ENCODE data around the gene APBB1IP.
"Not testable (repeated sequence)": the region's sequence is repeated elsewhere in the genome, so short reads cannot be mapped to it uniquely, and the experiment has no call there.

Gene APBB1IP

DNA sequence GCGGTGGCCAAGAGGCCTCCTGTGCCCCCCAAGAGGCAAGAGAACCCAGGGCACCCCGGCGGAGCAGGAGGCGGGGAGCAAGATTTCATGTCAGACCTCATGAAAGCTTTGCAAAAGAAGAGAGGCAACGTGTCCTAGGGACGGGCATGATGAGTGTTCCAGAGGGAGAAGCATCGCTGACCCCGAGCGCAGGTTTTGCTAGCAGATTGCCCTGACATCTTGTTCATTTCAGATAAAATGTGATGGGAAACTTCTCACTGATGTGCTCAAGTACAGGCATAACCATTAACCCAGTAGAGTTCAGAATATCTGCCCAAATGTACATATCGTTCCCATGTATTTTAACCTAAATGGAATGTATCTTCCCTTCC is 129.2 kb downstream of the APBB1IP start:
- DNase-seq = no peak

DNA sequence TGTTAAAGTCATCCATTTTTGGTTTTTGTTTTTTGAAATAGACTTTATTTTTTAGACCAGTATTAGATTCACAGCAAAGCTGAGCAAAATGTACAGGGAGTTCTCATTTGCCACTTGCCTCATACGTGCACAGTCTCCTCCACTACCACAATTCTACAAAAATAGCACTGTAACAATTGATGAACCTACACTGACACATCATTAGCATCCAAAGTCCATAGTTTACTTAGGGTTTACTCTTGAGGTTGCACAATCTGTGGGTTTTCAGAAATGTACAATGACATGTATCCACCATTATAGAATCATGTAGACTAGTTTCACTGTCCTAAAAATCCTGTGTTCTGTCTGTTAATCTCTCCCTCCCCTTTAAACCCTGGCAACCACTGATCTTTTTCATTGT is 133.5 kb downstream of the APBB1IP start:
- no peak for DNase-seq

DNA sequence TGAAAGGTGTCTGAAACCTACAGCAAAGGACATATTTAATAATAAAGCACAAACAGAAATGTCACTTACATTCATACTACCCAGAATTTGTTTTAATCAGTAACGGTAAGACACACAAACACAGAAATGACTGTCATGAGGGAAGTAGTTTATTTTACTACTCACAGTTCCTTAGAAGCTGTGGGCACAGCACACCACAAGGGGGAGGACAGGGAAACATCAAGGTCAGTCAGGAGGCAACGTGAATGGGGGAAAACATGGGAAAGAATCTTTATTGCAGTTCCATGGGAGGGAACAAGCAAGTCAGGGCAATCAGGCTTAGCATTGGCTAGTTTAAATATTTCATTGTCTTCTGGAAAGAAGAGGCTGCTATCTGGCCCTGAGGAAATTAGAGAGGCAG is 135.5 kb downstream of the APBB1IP start:
- no peak for DNase-seq

DNA sequence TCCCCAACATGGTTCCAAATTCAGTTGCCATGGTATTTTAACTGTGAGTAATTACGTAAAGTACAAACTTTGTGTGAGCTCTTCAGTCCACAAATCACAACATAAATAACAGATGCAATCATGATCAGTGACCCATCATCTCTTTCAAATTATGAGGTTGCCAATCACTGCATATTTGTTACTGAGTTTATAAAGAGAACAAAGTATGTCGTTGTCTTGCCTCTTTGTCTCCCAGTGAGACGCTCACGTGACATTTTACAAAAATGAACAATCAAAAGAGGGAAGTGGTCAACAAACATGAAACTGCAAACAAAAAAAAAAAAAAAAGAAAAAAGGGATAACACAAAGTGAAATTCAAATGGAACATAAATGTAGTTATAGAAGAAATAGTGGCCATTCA is 136.6 kb downstream of the APBB1IP start:
- DNase-seq = no peak

DNA sequence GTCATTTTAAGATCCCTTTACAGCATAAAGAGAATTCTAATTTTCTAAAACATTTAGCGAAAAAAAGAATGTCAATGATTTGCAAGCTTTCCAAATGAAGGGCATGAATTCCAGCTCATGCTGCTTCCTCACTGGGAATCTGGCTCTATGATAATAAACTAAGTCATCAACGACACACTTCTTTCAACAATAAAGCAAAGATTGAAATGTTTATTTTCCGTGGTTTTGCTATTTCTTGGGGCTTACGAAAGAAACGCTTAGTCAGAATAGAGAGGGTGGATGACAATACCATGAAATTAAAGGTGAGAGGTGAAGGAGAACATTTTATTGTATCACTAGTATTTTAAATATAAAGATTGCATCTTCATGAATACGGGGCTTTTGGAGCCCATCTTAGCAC is 140.2 kb downstream of the APBB1IP start:
- DNase-seq = not testable (repeated sequence)

DNA sequence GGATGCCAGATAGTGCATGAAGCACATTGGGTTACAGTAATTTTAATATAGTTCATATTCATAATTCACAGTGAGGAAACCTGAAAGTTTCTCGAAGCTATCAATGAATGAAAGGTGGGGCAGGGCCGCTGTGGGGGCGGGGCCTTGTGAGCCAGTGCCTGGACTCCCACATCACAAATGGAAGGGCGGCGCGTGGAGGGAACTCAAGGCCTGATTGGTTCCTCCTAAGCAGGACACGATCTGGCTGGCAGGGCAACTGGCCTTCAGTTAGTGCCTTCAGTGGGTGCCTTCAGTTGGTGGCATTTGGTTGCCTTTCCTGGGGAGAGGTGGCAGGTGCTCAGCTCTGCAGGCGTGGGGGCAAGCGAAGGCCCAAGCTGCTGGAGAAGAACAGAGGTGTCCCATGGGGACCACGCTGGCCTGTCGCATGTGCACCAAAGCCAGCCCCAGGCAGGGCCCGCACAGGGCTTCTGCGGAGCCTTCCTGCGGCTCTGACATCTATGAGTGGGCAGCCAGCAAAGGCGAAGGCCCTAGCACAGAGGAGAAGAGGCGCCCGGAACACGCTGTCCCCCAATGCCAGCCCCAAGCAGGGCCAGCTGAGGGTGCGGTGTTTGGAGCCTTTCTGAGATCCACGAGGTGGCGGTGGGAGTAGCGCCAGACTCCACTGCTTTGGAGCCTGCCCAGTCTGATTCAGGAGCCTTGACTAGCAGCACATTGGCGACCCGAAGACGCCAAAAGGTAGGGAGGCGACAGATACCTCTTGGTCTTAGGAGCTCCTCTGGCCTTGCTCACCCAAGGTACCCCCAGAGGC is 141.3 kb downstream of the APBB1IP start:
- no peak for DNase-seq

DNA sequence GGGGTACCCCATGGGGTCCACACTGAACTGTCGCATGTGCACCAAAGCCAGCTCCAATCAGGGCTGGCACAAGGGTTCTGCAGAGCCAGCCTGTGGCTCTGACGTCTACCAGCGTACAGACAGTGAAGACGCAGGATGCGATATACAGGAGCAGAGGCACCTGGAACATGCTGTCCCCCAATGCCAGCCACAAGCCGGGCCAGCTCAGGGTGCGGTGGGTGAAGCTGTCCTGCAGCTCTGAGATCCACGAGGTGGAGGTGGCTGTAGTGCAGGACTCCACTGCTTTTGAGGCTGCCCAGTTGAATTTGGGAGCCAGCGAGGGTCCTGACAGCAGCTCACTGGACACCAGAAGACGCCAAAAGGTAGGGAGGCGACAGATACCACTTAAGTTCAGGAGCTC is 148.1 kb downstream of the APBB1IP start:
- no peak for DNase-seq

DNA sequence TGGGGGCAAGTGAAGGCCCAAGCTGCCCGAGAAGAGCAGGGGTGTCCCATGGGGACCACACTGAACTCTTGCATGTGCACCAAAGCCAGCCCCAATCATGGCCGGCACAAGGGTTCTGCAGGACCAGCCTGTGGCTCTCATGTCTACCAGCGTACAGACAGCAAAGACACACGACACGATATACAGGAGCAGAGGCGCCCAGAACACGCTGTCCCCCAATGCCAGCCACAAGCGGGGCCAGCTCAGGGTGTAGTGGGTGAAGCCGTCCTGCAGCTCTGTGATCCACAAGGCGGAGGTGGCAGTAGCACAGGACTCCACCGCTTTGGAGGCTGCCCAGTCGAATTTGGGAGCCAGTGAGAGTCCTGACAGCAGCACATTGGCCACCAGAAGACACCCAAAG is 150.5 kb downstream of the APBB1IP start:
- DNase-seq = no peak

DNA sequence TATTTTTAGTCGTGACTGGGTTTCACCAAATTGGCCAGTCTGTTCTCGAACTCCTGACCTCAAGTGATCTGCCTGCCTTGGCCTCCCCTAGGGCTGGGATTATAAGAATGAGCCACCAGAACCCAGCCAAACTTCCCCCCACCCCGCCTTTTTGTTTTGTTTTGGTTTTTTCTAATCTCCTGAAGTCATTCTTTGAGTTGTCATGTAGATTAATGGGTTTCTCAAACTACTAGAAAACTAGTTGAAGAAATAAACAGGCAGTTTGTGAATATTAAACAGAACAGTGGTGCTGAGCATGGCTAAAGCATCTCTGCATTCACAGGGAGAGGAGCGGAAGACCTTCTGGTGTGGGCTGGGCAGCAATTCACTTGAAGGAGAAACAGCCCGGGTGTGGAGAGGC is 151.7 kb downstream of the APBB1IP start:
- DNase-seq = not testable (repeated sequence)

DNA sequence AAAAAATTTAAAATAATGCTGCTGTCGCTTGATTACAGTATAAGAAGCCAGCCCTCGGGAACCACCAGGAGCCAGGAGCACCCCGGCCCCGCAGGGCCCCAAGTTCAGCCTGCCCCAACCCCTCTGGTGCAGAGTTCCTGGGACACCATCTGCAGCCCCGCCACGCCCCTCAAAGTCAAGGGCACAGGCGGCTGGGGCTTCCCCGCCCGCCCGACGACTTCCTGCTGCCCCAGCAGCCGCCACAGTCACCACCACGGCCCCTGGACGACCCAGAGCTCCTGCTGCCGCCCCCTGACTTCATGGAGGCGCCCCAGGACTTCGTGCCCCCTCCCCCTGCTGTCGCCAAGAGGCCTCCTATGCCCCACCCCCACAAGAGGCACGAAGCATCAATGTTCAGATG is 155.8 kb downstream of the APBB1IP start:
- DNase-seq = no peak

DNA sequence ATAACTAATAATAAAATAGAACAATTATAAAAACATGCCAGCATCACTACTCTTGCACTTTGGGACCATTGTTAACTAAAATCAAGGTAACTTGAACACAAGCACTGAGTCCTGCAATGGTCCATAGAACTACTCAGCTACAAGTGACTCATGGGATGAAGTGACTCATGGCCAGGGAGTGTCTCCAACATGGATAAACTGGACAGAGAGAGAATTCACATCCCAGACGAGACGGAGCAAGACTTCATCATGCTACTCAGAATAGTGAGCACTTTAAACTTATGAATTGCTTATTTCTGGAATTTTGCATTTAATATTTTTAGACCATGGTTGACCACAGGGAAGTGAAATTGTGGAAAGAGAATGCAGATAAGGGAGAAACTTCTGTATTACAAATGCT is 165.1 kb downstream of the APBB1IP start:
- not testable (repeated sequence) for DNase-seq

DNA sequence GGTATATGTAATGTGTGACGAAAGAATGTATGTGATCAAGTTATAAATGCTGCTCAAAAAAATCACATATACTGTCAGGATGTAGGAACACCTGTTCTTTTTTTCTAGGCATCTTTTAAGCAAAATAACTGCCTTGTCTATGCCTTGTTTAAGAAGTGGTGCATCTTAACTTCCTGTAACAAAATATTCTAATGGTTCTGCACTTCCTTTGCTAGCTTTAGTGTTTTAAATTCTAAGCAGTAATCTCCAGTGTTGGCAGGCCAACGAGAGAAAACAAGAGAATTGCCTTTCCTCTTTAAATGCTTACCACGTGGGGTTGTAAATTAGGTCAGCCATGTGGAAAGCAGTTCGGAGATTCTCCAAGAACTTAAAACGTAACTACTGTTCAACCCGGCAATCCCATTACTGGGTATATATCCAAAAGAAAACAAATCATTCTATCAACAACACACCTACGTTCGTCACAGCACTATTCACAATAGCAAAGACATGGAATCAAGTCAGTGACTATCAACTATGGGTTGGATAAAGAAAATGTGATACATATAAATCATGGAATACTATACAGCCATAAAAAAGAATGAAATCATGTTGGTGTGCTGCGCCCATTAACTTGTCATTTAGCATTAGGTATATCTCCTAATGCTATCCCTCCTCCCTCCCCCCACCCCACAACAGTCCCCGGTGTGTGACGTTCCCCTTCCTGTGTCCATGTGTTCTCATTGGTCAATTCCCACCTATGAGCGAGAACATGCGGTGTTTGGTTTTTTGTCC is 166.4 kb downstream of the APBB1IP start:
- DNase-seq = not testable (repeated sequence)

DNA sequence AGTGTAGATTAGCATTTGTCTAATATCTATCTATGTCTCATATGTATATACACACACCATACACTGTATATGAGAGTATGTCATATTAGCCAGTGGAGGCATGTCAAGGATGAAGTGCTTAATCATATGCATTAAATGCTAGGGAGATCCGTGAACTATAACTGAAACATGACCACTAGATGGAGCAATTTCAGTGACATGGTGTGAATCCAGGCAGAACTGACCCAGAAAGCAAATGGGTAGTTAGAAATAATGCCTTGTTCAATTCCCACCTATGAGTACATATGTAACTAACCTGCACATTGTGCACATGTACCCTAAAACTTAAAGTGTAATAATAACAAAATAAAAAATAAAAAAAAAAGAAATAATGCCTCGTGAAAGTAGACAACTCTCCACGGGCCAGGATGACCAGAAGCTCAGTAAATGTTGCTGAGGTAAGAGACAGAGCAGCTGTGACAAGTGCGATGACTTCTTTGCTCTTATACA is 168.3 kb downstream of the APBB1IP start:
- DNase-seq = not testable (repeated sequence)

DNA sequence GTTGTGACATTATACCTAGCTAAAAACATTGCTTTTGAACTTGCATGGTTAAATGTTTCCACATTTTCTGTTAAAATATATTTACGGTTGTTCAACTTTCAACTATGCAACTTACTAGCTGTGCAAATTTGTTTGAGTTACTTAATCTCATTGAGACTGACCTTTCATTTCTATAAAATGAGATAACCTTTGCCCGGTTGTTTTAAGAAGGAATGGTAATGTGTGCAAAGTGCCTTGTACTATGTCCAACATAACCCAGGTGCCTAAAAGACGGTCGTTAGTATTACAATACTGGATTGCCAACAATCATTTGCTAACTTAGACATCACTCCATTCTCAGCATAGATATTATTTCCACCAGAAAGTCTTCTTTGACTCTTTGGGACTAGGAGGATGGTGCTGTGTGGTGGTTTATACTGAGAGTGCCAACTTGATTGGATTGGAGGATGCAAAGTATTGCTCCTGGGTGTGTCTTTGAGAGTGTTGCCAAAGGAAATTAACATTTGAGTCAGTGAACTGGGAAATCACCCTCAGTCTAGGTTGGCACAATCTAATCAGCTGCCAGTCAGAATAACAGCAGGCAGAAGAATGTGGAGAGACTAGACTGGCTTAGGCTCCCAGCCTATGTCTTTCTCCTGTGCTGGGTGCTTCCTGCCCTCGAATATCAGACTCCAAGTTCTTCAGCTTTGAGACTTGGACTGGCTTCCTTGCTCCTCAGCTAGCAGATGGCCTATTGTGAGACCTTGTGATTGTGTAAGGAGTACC is 174.2 kb downstream of the APBB1IP start:
- DNase-seq = no peak
